ENCODE measurements around the gene ANKS1A.

Gene ANKS1A

GRCh38 chr6:35069262-35069661, 180.2 kb downstream of the ANKS1A start:
- TF ChIP-seq CTCF (IDR thresholded peaks at IDR 0.05; ENCODE audit: low read depth, low read length) = no peak
- DNase-seq (ENCODE audit: extremely low read depth, low read depth) = no peak

- no peak for DNase-seq (ENCODE audit: extremely low read depth, low read depth)
- TF ChIP-seq CTCF (IDR thresholded peaks at IDR 0.05; ENCODE audit: low read depth, low read length) = no peak
These were observed 181.1 kb downstream of the ANKS1A start for GRCh38 chr6:35070111-35070510.

GRCh38 chr6:35071347-35071994, 182.4 kb downstream of the ANKS1A start:
- DNase-seq (ENCODE audit: extremely low read depth, low read depth) = no peak
- no peak for TF ChIP-seq CTCF (IDR thresholded peaks at IDR 0.05; ENCODE audit: low read depth, low read length)

GRCh38 chr6:35072051-35072697, 183.1 kb downstream of the ANKS1A start:
- no peak for TF ChIP-seq CTCF (IDR thresholded peaks at IDR 0.05; ENCODE audit: low read depth, low read length)
- no peak for DNase-seq (ENCODE audit: extremely low read depth, low read depth)

- no peak for DNase-seq (ENCODE audit: extremely low read depth, low read depth)
- TF ChIP-seq CTCF (IDR thresholded peaks at IDR 0.05; ENCODE audit: low read depth, low read length) = no peak
These were observed 183.6 kb downstream of the ANKS1A start for GRCh38 chr6:35072698-35073055.

- DNase-seq (ENCODE audit: extremely low read depth, low read depth) = no peak
- TF ChIP-seq CTCF (IDR thresholded peaks at IDR 0.05; ENCODE audit: low read depth, low read length) = no peak
These were observed 184.2 kb downstream of the ANKS1A start for GRCh38 chr6:35073211-35073610.

- TF ChIP-seq CTCF (IDR thresholded peaks at IDR 0.05; ENCODE audit: low read depth, low read length) = no peak
- DNase-seq (ENCODE audit: extremely low read depth, low read depth) = no peak
These were observed 184.9 kb downstream of the ANKS1A start for GRCh38 chr6:35073766-35074471.

Measured in AG09319 (cell line).